Muscle layer of colon (tissue), 2 donors: ENCODE data around the gene POU6F1.

Experiments used
- H3K27ac ChIP-seq: one replicate; pipeline ENCODE4 v1.7.0; 2013; ENCODE audit warnings: low read depth, mild to moderate bottlenecking, low read length, moderate library complexity
- H3K27me3 ChIP-seq, 2 donors: one replicate each; pipeline ENCODE4 v1.7.0; 2013; ENCODE audit warnings: low read length in 2 of 2, mild to moderate bottlenecking in 2 of 2; ENCODE audit not compliant: insufficient read depth in 2 of 2, control insufficient read depth in 1 of 2
- H3K36me3 ChIP-seq: one replicate; pipeline ENCODE4 v1.7.0; 2013; ENCODE audit warnings: mild to moderate bottlenecking, low read length; ENCODE audit not compliant: insufficient read depth
- H3K4me1 ChIP-seq: one replicate; pipeline ENCODE4 v1.7.0; 2013; ENCODE audit warnings: mild to moderate bottlenecking, low read length; ENCODE audit not compliant: insufficient read depth
- H3K4me3 ChIP-seq, 2 donors: one replicate each; pipeline ENCODE4 v1.7.0; 2013; ENCODE audit warnings: low read length in 2 of 2, low read depth in 1 of 2, mild to moderate bottlenecking in 1 of 2, moderate library complexity in 1 of 2
- H3K9ac ChIP-seq: one replicate; pipeline ENCODE4 v1.7.0; 2013; ENCODE audit warnings: low read length
- H3K9me3 ChIP-seq: one replicate; pipeline ENCODE4 v1.7.0; 2013; ENCODE audit warnings: mild to moderate bottlenecking, low read length
- donor health status: abdominal sarcoma.
- donor health status: Adenocarcinoma of cecum.

The POU6F1 gene

DNA sequence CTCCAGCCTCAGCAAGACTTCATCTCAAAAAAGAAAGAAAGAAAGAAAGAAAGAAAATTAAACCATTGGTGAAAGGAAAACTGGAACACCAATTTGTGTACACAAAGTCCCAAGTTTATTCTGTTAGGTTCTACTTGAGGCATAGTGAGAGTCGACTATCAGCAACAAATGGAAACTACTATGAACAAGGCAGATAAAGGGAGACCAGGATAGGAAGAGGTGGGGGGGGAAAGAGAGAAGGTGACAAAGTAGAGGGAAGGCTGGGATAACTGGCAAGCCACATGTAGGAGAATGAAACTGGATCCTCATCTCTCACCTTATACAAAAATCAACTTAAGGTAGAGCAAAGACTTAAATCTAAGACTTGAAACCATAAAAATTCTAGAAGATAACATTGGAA lies 70.6 kb downstream of the POU6F1 start:
- no peaks in the 10 kb centered on the region for H3K4me1 ChIP-seq

DNA sequence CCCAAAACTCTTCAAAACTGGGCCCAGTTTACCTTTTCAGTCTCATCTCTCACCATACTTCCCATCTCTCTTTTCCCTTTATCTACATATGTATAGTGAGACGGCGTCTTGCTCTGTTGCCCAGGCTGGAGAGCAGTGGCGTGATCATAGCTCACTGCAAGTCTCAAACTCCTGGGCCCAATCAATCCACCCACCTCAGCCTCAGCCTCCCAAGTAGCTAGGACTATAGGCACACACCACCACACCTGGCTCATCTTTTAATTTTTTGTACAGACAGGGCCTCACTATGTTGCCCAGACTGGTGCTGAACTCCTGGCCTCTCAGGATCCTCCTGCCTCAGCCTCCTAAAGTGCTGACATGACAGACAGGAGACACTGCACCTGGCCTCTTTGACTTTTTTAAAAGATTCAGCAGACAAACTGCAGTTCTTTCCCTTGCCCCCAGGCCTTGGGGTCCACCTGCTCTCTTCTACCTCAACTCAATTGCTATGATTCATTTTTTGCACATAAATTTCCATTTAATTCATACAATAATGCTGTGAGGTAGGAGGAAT lies 78.5 kb downstream of the POU6F1 start:
- H3K27ac ChIP-seq = no peak overlapping the region

More for the DNA sequence above, 70.6 kb downstream of the POU6F1 start:
- Histone ChIP-seq H3K9ac (no peak overlapping the region), H3K9me3 (no peaks in the 10 kb centered on the region), H3K36me3 (no peaks in the 10 kb centered on the region), H3K27me3 (no peaks in the 10 kb centered on the region), H3K27ac (no peak overlapping the region), H3K4me3 (no peak overlapping the region)

More for the DNA sequence above, 78.5 kb downstream of the POU6F1 start:
- Histone ChIP-seq H3K4me3 (no peak overlapping the region), H3K9ac (no peak overlapping the region), H3K4me1 (no peaks in the 10 kb centered on the region), H3K36me3 (no peaks in the 10 kb centered on the region), H3K27me3 (no peaks in the 10 kb centered on the region), H3K9me3 (no peaks in the 10 kb centered on the region)
